K562 (cell line): ENCODE measurements around the gene PRPSAP1. TPM values are rescaled to one million over a fixed set of nuclear protein-coding genes. Genes with fewer than 3 reads are reported as not detected.

ENCODE experiments used
- ETS2 ChIP-seq: IDR thresholded peaks from 2 replicates; pipeline ENCODE4 v1.6.1; 2016; ENCODE audit warnings: borderline replicate concordance, missing genetic modification characterization, mild to moderate bottlenecking, moderate library complexity, missing compliant biosample characterization; ENCODE audit not compliant: poor library complexity, severe bottlenecking
- FOSL1 ChIP-seq: fragments of 200-800 bp; sonication (Bioruptor generic); conservative IDR thresholded peaks from 2 replicates; pipeline ENCODE4 v1.6.1; 2016; ENCODE audit warnings: missing genetic modification characterization, missing compliant biosample characterization
- KDM2B ChIP-seq: fragments of 250-450 bp; sonication (Bioruptor Pico); IDR thresholded peaks from 2 replicates; pipeline ENCODE4 v1.8.0; 2021; ENCODE audit warnings: mild to moderate bottlenecking, moderate library complexity
- NR4A1 ChIP-seq, 2 experiments: fragments of 250-450 bp in 1 of 2; fragments of 450-650 bp in 1 of 2; sonication (Bioruptor Pico) in 1 of 2; IDR thresholded peaks; 2 replicates each; pipeline versions ENCODE4 v1.4.0 to v1.6.1; 2016 to 2020; ENCODE audit warnings: mild to moderate bottlenecking in 2 of 2, missing compliant biosample characterization in 1 of 2, missing genetic modification characterization in 1 of 2, moderate library complexity in 1 of 2
- ZBTB33 ChIP-seq: sonication (generic); formaldehyde crosslinking; IDR thresholded peaks from 2 replicates; pipeline ENCODE4 v1.8.1; 2023; ENCODE audit warnings: mild to moderate bottlenecking, missing genetic modification reagents
- ZNF324 ChIP-seq: fragments of 250-450 bp; sonication (Bioruptor Pico); IDR thresholded peaks from 2 replicates; pipeline ENCODE4 v1.4.0; 2020; ENCODE audit warnings: mild to moderate bottlenecking
- polyA plus RNA-seq, 8 experiments: library from polyadenylated mRNA; depleted of rRNA in 4 of 8; stranded (reverse) in 5 of 8; unstranded in 3 of 8; fragments of >200 nt; fragmentation: Nextera tagmentation in 2 of 8; fragmentation: Illumina TruSeq in 1 of 8; extraction: Ambion mirVana in 2 of 8; extraction: Trizol in 1 of 8; gene quantifications; 2 replicates each; pipeline versions ENCODE4 v1.2.1 to v1.2.3, GENCODE V29; 2011 to 2014; ENCODE audit warnings: inconsistent platforms in 1 of 8, missing spikeins in 1 of 8
- total RNA-seq, 7 experiments: library from RNA; depleted of rRNA in 6 of 7; stranded (reverse); fragments of >200 nt in 6 of 7; fragmentation: Illumina TruSeq in 2 of 7; extraction: Trizol in 2 of 7; gene quantifications; 2 replicates each; pipeline versions ENCODE4 v1.2.1 to v1.2.3, GENCODE V29; 2011 to 2021; ENCODE audit warnings: low replicate concordance in 1 of 7
- TF ChIP-seq, protein P1 (sequence below), 2 experiments: fragments of 450-650 bp; formaldehyde crosslinking in 1 of 2; IDR thresholded peaks; 2 replicates each; pipeline versions ENCODE4 v1.4.0 to v1.6.1; 2014 to 2020; ENCODE audit warnings: mild to moderate bottlenecking in 2 of 2, borderline replicate concordance in 1 of 2, low read depth in 1 of 2

The PRPSAP1 gene
- total and polyA plus RNA-seq, 9 of the 15 experiments (the other 6 are each of a cell fraction or from before 2014, with no cell fraction given) = 21.9 to 77.1 (median 40.8) TPM

DNA sequence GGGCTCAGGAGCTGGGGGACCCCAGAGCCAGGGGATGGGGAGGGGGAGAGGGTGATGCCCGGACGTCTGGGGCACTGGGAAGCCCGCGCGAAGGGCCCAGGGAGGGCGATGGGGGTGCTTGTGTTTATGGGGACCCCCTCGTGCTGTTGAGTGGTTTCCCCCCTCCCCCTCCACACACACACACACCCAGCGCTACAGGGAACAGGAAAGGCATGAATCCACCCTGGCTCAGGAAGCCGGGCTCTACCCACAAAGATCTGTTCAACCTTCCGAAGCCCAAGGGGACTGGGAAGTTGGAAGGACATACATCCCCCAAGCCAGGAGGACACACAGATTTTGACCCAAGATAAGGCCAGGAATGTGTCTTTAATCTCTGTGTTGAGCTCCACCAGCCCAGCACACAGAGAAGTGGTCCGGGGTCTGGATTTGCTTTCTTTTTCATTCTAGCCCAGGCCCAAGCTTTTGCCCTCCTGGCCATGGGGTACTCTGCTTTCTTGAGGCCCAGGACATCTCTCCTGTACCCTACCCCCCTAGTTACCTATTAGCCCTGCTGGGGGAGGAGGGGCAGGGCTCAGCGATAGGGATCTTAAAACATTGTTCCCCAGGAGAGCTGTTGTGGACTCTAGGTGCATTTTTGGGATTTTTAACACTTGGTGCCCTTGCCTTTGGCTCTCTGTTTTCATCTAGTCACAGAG is 87.3 kb downstream of the PRPSAP1 start (continued):
- TF ChIP-seq ZBTB33 (CRISPR knock-in tag) (no peak), ETS2 (no peak), KDM2B (CRISPR knock-in tag) (no peak), NR4A1 (CRISPR knock-in tag; IDR thresholded peaks at IDR 0.05) (no peak), NR4A1 (tag; IDR thresholded peaks at IDR 0.05) (no peak), FOSL1 (tag) (no peak), ZNF324 (CRISPR knock-in tag) (no peak)
- TF ChIP-seq, protein P1, sequence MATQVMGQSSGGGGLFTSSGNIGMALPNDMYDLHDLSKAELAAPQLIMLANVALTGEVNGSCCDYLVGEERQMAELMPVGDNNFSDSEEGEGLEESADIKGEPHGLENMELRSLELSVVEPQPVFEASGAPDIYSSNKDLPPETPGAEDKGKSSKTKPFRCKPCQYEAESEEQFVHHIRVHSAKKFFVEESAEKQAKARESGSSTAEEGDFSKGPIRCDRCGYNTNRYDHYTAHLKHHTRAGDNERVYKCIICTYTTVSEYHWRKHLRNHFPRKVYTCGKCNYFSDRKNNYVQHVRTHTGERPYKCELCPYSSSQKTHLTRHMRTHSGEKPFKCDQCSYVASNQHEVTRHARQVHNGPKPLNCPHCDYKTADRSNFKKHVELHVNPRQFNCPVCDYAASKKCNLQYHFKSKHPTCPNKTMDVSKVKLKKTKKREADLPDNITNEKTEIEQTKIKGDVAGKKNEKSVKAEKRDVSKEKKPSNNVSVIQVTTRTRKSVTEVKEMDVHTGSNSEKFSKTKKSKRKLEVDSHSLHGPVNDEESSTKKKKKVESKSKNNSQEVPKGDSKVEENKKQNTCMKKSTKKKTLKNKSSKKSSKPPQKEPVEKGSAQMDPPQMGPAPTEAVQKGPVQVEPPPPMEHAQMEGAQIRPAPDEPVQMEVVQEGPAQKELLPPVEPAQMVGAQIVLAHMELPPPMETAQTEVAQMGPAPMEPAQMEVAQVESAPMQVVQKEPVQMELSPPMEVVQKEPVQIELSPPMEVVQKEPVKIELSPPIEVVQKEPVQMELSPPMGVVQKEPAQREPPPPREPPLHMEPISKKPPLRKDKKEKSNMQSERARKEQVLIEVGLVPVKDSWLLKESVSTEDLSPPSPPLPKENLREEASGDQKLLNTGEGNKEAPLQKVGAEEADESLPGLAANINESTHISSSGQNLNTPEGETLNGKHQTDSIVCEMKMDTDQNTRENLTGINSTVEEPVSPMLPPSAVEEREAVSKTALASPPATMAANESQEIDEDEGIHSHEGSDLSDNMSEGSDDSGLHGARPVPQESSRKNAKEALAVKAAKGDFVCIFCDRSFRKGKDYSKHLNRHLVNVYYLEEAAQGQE (IDR thresholded peaks at IDR 0.05; ENCODE audit: borderline replicate concordance) = no peak
- TF ChIP-seq, protein P1 (CRISPR knock-in tag; IDR thresholded peaks at IDR 0.05; ENCODE audit: low read depth) = no peak
